RPMI8226 (cell line): ENCODE data around the gene TREX2.

Experiments
- DNase-seq: peaks from one replicate; pipeline ENCODE4 v3.0.0-alpha.2; 2015

Gene TREX2

DNA sequence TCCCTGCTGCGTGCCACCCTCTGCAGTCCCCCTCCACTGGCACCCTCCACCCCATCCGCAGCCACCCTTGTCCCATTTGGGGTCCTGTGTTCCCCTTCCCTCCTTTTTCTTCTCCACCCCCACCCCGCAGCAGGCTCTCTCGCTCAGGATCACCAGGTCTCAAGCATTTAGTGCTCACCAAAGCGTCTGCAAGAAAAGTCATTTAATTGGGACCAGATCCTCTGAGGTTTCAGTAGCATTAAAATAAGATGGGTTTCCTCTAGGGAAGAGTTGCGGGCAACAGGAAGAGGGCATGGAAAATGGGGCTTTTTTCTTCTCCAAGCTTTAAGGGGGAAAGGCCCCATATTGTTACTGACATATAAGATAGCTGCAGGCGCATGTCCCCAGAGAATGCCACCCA lies 29.4 kb upstream of the TREX2 start:
- no peak for DNase-seq

GRCh38 chrX:153474718-153475117 lies 28.9 kb upstream of the TREX2 start:
- DNase-seq: peak; percentile 21

- DNase-seq: no peak
Measured at GRCh38 chrX:153474266-153474665, 28.4 kb upstream of the TREX2 start.

GRCh38 chrX:153473126-153473525 lies 27.3 kb upstream of the TREX2 start:
- DNase-seq: no peak

GRCh38 chrX:153471663-153472280 lies 25.9 kb upstream of the TREX2 start:
- DNase-seq: no peak

GRCh38 chrX:153470411-153471363 lies 24.8 kb upstream of the TREX2 start, which contains the start of gene HAUS7:
HAUS7 (minus strand) TSS chrX:153470576; CDS start chrX:153470557, 19 bp downstream.
- DNase-seq: peak; percentile 92

GRCh38 chrX:153469811-153470410 lies 24.1 kb upstream of the TREX2 start:
- peak; percentile 55 for DNase-seq

- DNase-seq: no peak
Measured at GRCh38 chrX:153468008-153468580, 22.2 kb upstream of the TREX2 start.

GRCh38 chrX:153465691-153466380 lies 20.0 kb upstream of the TREX2 start:
- no peak for DNase-seq

DNA sequence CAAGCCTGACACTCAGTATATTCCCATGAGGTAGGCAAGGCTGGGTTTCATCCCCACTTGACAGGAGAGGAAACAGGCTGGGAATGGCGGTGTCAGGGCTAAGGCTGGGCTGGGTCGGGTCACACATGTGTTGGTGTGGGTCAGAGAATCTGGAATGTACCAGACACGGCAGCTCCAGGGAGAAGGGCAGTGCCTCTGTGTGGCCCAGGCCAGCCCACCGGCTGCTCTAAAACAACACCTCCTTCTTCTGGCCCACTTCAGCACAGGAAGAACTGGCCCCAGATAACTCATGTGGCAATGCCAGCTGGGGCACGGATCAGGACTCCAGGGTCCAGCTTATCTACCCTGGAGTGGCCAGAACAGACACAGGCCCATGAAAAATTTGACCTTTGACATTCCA lies 18.3 kb upstream of the TREX2 start:
- no peak for DNase-seq

DNA sequence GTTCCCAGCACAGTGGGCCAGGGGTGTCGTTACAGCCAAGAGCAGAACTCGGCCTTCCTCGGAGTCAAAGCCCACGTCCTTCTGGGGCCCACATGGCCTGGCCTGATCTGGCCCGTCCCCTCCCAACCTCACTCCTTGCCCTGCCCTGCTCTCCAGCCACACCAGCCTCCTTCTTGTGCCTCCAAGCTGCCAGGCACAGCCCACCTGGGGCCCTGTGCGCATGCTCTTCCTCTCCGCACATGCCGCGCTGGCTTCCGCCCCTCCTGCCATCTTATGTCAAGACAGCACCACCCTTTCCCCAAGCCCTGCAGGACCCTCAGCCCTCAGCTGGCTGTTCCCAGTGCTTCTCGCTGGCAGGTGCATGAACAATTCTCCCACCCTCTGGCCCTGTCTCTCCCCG lies 17.7 kb upstream of the TREX2 start:
- no peak for DNase-seq

GRCh38 chrX:153463031-153463430 lies 17.2 kb upstream of the TREX2 start:
- DNase-seq: no peak

DNA sequence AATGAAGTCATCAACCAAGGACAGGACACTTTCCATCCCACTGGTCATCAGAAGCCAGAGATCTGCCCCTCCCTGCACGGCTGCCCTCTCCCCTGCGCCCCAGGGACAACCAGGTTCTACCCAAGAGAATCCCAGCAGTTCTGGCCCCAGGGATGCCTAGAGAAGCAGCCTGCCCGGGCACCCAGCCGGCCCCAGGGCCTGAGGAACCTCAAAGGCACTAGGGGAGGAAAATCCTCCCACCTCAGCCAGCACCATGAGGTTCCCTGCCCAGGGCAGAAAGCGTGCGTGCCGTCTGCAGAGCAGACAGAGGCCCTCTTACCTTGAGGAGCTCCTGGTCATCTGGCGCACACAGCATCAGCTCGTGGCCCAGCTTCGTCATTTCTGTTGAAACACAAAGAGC lies 16.4 kb upstream of the TREX2 start:
- DNase-seq: no peak

- DNase-seq: peak; percentile 58
Measured at GRCh38 chrX:153460826-153461225, 15.0 kb upstream of the TREX2 start.

DNA sequence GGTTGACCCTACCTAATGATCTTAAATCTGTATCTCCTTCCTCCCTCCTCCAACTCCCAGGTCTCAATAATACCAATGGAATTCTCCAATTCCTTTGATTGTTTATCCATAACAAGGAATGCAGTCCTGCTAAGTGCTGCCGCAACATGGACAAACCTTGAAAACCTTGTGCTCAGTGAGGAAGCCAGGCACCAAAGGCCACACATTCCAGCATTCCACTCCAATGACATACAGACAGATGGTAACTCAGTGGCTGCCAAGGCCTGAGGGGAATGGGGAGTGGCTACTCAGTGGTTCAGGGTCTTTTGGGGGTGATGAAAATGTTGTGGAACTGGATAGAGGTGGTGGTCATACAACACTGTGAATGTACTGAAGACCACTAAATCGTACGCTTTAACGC lies 14.1 kb upstream of the TREX2 start:
- DNase-seq: no peak

DNA sequence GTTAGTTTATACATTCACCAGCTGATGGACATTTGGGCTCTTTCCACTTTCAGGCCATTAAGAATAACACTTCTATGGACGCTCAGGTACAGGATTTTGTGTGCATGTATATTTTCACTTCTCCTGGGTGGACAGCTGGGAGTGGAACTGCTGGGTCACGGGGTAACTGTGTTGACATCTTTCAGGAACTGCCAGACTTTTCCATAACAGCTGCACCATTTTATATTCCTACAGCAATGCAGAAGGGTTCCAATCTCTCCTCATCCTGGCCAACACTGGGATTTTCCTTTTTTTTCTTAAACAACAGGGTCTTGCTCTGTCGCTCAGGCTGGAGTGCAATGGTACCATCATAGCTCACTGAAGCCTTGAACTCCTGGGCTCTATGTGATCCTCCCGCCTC lies 12.6 kb upstream of the TREX2 start:
- no peak for DNase-seq

DNA sequence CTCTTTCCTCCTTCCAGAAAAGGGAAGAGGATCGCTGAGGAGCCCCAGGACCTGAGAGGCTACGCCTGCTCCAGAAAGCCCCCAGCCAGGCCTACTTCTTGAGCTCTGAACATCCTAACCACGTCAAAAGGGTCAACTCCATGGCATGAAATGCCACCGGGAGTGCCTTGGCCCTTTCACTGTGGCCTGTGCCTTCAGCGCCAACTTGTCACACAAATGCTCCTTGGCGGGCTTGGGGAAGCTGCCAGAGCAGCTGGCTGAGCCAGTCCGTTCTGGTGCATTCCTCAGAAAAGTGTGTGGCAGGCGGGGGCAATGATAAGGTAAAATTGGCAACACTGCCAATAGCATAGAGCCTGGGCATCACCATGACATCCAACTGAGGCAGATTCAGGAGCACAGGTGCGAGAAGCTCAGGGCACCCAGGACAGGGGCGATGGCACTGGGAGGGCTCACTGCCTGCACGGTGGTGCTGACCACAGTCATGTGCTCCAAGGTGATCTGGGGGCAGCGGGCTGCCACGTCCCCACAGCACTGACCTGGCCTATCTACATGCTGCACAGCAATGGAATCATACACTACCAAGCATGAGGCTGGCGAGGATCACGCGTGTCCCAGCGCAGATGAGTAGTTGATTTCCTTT lies 12.1 kb upstream of the TREX2 start:
- no peak for DNase-seq

- DNase-seq: no peak
Measured at GRCh38 chrX:153457136-153457825, 11.4 kb upstream of the TREX2 start.

GRCh38 chrX:153456704-153457103 lies 10.8 kb upstream of the TREX2 start:
- DNase-seq: no peak

DNA sequence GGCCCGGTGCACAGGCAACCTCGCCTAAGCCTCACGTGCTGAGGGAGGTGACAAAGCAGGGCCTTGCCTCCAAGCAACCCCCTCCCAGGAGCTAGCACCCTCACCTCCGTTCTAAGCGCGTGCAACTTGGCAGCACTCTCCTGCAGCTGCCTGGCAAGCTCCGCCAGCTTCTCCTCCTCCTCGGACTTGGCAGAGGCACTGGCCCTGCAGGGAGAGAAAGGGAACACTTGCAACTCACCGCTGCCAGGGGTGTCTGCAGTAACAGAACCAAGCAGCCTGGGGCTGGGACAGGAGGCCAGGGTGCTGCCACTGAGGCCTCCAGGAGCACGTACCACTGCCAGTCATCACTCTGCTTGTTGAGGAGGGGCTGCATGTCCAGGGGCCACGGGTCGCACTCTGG lies 10.3 kb upstream of the TREX2 start:
- DNase-seq: no peak

DNA sequence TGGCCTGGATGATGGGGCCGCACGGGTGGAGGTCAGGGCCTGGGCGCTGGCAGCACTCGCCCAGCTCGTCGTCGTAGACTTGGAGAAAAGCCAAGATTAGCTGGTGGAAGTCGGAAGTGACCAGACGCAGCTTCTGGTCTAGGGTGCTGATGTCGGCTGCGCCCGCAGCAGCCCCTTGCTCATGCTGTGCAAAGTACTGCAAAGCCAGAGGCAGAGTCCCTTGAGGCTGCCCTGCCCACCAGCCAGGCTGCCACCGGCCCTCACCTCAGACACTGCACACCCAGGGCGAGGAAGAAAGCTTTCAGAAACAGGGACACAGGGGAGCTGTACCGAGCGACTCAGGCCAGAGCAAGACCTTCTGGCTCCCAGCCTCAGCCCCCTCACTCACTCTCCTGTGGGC lies 9.7 kb upstream of the TREX2 start:
- no peak for DNase-seq
